ENCODE results near the gene GP2. TPM values are rescaled to one million over a fixed set of nuclear protein-coding genes. Genes with fewer than 3 reads are reported as not detected.

The GP2 gene
- total and polyA plus RNA-seq, 4 donors = 0.08 to 11.9 (median 0.88) TPM; not detected in 1

GRCh38 chr16:20301840-20302239, 25.5 kb downstream of the GP2 start:
- Histone ChIP-seq H3K9ac (ENCODE audit: insufficient read depth in 1 of 2, low read length in 2 of 2) (no peak overlapping the region), H3K4me3 (no peak overlapping the region), H3K36me3 (ENCODE audit: control insufficient read depth in 4 of 4, insufficient read depth in 4 of 4, low read length in 4 of 4) (no peaks in the 10 kb centered on the region), H3K27ac (ENCODE audit: low read depth in 1 of 2, low read length in 1 of 2) (no peak overlapping the region), H3K4me1 (ENCODE audit: control insufficient read depth in 5 of 5, insufficient read depth in 5 of 5, low read length in 5 of 5) (no peaks in the 10 kb centered on the region), H3K27me3 (ENCODE audit: control insufficient read depth in 3 of 3, insufficient read depth in 3 of 3, low read length in 2 of 3) (peaks cover 0 to 3% (median 2%) of the 10 kb centered on the region in 3 donors), H3K9me3 (ENCODE audit: control insufficient read depth in 4 of 4, insufficient read depth in 3 of 4, low read length in 3 of 4) (no peaks in the 10 kb centered on the region)
- WGBS, 2 donors = 69 to 76% methylated on average over 5 of the region's 5 CpGs
- DNase-seq = no peak
- no peak for TF ChIP-seq CTCF (IDR thresholded peaks at IDR 0.05; ENCODE audit: control extremely low read depth, extremely low read depth)
- ATAC-seq (ENCODE audit: insufficient read depth, low FRiP score) = no peak

GRCh38 chr16:20300312-20301097, 26.8 kb downstream of the GP2 start:
- Histone ChIP-seq H3K9me3 (ENCODE audit: control insufficient read depth in 4 of 4, insufficient read depth in 3 of 4, low read length in 3 of 4) (no peaks in the 10 kb centered on the region), H3K4me1 (ENCODE audit: control insufficient read depth in 5 of 5, insufficient read depth in 5 of 5, low read length in 5 of 5) (no peaks in the 10 kb centered on the region), H3K9ac (ENCODE audit: insufficient read depth in 1 of 2, low read length in 2 of 2) (no peak overlapping the region), H3K27me3 (ENCODE audit: control insufficient read depth in 3 of 3, insufficient read depth in 3 of 3, low read length in 2 of 3) (peaks cover 0 to 3% (median 2%) of the 10 kb centered on the region in 3 donors), H3K4me3 (no peak overlapping the region), H3K36me3 (ENCODE audit: control insufficient read depth in 4 of 4, insufficient read depth in 4 of 4, low read length in 4 of 4) (no peaks in the 10 kb centered on the region), H3K27ac (ENCODE audit: low read depth in 1 of 2, low read length in 1 of 2) (no peak overlapping the region)
- 24 to 26% methylated on average over 16 of the region's 16 CpGs for WGBS, 2 donors
- DNase-seq (peak; percentile 51 to 61 (median 58)), ATAC-seq (ENCODE audit: insufficient read depth, low FRiP score) (peak; percentile 51)
- peak; percentile 16 for TF ChIP-seq CTCF (IDR thresholded peaks at IDR 0.05; ENCODE audit: control extremely low read depth, extremely low read depth)

GRCh38 chr16:20298452-20298851, 28.9 kb downstream of the GP2 start:
- Histone ChIP-seq H3K4me3 (no peak overlapping the region), H3K27ac (ENCODE audit: low read depth in 1 of 2, low read length in 1 of 2) (no peak overlapping the region), H3K9ac (ENCODE audit: insufficient read depth in 1 of 2, low read length in 2 of 2) (no peak overlapping the region), H3K36me3 (ENCODE audit: control insufficient read depth in 4 of 4, insufficient read depth in 4 of 4, low read length in 4 of 4) (no peaks in the 10 kb centered on the region), H3K4me1 (ENCODE audit: control insufficient read depth in 5 of 5, insufficient read depth in 5 of 5, low read length in 5 of 5) (no peaks in the 10 kb centered on the region), H3K27me3 (ENCODE audit: control insufficient read depth in 3 of 3, insufficient read depth in 3 of 3, low read length in 2 of 3) (peaks cover 0 to 3% (median 2%) of the 10 kb centered on the region in 3 donors), H3K9me3 (ENCODE audit: control insufficient read depth in 4 of 4, insufficient read depth in 3 of 4, low read length in 3 of 4) (peaks cover 0 to 2% (median 0%) of the 10 kb centered on the region in 4 donors)
- ATAC-seq (ENCODE audit: insufficient read depth, low FRiP score) (no peak), DNase-seq (no peak)
- 65 to 66% methylated on average over 5 of the region's 5 CpGs for WGBS, 2 donors
- TF ChIP-seq CTCF (IDR thresholded peaks at IDR 0.05; ENCODE audit: control extremely low read depth, extremely low read depth) = no peak

Data from lung (tissue), 12 donors.